GM12878 (cell line): Measurements from ENCODE around the gene IFI27L2. TPM values are rescaled to one million over a fixed set of nuclear protein-coding genes. Genes with fewer than 3 reads are reported as not detected.

Experiments used
- ATAC-seq: fragments of 200-7000 bp; cut with Tn5 transposase; 3 replicates; pipeline ENCODE4 v1.9.1; 2020; ENCODE audit warnings: mild to moderate bottlenecking, moderate library complexity
- BruUV-seq: library from RNA; stranded (reverse); fragments of 400-500 nt; replicated peaks from 2 replicates; lab custom pipeline; 2021; lab: Mats Ljungman, UMichigan
- CTCF ChIA-PET: fragments of 300-600 bp; sonication (Branson Sonifier 250); formaldehyde crosslinking; extraction: SDS; loops from one replicate; lab custom pipeline; 2021; ENCODE audit warnings: inconsistent platforms; lab: Yijun Ruan, JAX
- POLR2A ChIA-PET: fragments of 350-600 bp; formaldehyde crosslinking; extraction: SDS; loops from one replicate; lab custom pipeline; 2021; ENCODE audit warnings: inconsistent platforms; lab: Charles Lee
- RAD21 ChIA-PET: fragments of 300-600 bp; sonication (Branson Sonifier 250); formaldehyde crosslinking; loops from one replicate; lab custom pipeline; 2023; ENCODE audit warnings: antibody characterized with exemption; ENCODE audit not compliant: unreplicated experiment; lab: Charles Lee
- SMC1A ChIA-PET: fragments of 300-600 bp; sonication (Branson Sonifier 250); formaldehyde crosslinking; loops from one replicate; lab custom pipeline; 2023; ENCODE audit not compliant: unreplicated experiment, uncharacterized antibody; lab: Charles Lee
- DNase-seq: peaks from one replicate; pipeline ENCODE4 v3.0.0-alpha.2; 2011; ENCODE audit warnings: low read depth, low spot score
- FAIRE-seq: peaks from 3 replicates; lab custom pipeline; 2011; peaks lifted over from hg19 to GRCh38; lab: Jason Lieb, UNC
- H2AFZ ChIP-seq: 2 replicates; pipeline ENCODE4 v1.6.0; 2011; ENCODE audit warnings: low read depth, low read length, control low read depth; ENCODE audit not compliant: control insufficient read depth
- H3K27ac ChIP-seq: 2 replicates; pipeline ENCODE4 v1.5.1; 2011; ENCODE audit warnings: control low read depth; ENCODE audit not compliant: control insufficient read depth, insufficient read depth
- H3K27me3 ChIP-seq, 2 experiments: replicated peaks in 1 of 2; 2 replicates each; pipeline versions ENCODE4 v1.6.0 to v1.6.1; 2011; ENCODE audit warnings: low read length in 1 of 2; ENCODE audit not compliant: control insufficient read depth in 2 of 2, insufficient read depth in 2 of 2
- H3K36me3 ChIP-seq, 2 experiments: 2 replicates each; pipeline ENCODE4 v1.5.1; 2011; ENCODE audit warnings: low read length in 1 of 2; ENCODE audit not compliant: control insufficient read depth in 2 of 2, insufficient read depth in 2 of 2
- H3K4me1 ChIP-seq: 2 replicates; pipeline ENCODE4 v1.6.1; 2011; ENCODE audit warnings: mild to moderate bottlenecking, low read length, moderate library complexity, mixed read lengths; ENCODE audit not compliant: control insufficient read depth, insufficient read depth
- H3K4me2 ChIP-seq: 2 replicates; pipeline ENCODE4 v1.6.0; 2011; ENCODE audit warnings: control low read depth; ENCODE audit not compliant: control insufficient read depth, insufficient read depth
- H3K4me3 ChIP-seq: fragments of 200-600 bp; sonication (generic); 2 replicates; pipeline ENCODE4 v1.5.1; 2016
- H3K79me2 ChIP-seq: 2 replicates; pipeline ENCODE4 v1.6.0; 2011; ENCODE audit warnings: low read length; ENCODE audit not compliant: control insufficient read depth, insufficient read depth
- H3K9ac ChIP-seq: 2 replicates; pipeline ENCODE4 v1.8.0; 2011; ENCODE audit warnings: low read length, control low read depth, mixed read lengths; ENCODE audit not compliant: control insufficient read depth, insufficient read depth
- H3K9me3 ChIP-seq: replicated peaks from 3 replicates; pipeline ENCODE4 v1.5.1; 2011; ENCODE audit warnings: mild to moderate bottlenecking, low read length; ENCODE audit not compliant: control insufficient read depth, insufficient read depth
- H4K20me1 ChIP-seq: 2 replicates; pipeline ENCODE4 v1.6.0; 2011; ENCODE audit not compliant: control insufficient read depth, insufficient read depth
- ATF3 ChIP-seq: IDR thresholded peaks from 2 replicates; pipeline ENCODE4 v1.6.1; 2011; ENCODE audit warnings: low read depth, mild to moderate bottlenecking, low read length, moderate library complexity, borderline replicate concordance; ENCODE audit errors: extremely low read depth
- CHD2 ChIP-seq: IDR thresholded peaks from 2 replicates; pipeline ENCODE4 v1.6.1; 2011; ENCODE audit warnings: low read depth, low read length, improper control_type of control experiment, borderline replicate concordance
- CREB1 ChIP-seq: IDR thresholded peaks from 2 replicates; pipeline ENCODE4 v1.6.1; 2012; ENCODE audit warnings: low read depth, mild to moderate bottlenecking, inconsistent platforms
- E2F8 ChIP-seq: fragments of 450-650 bp; IDR thresholded peaks from 2 replicates; pipeline ENCODE4 v1.6.1; 2018; ENCODE audit warnings: mild to moderate bottlenecking, low read depth, moderate library complexity; ENCODE audit not compliant: partially characterized antibody
- IKZF1 ChIP-seq: fragments of 450-650 bp; conservative IDR thresholded peaks from 2 replicates; pipeline ENCODE4 v1.6.1; 2017; ENCODE audit warnings: antibody characterized with exemption, mild to moderate bottlenecking
- MEF2A ChIP-seq: IDR thresholded peaks from 2 replicates; pipeline ENCODE4 v1.6.1; 2011; ENCODE audit warnings: low read depth, mild to moderate bottlenecking, low read length, moderate library complexity; ENCODE audit not compliant: insufficient read depth
- NFYB ChIP-seq: IDR thresholded peaks from 2 replicates; pipeline ENCODE4 v1.6.1; 2011; ENCODE audit warnings: low read depth, mild to moderate bottlenecking, low read length, improper control_type of control experiment, moderate library complexity; ENCODE audit not compliant: insufficient read depth
- RAD21 ChIP-seq: IDR thresholded peaks from 2 replicates; pipeline ENCODE4 v1.6.1; 2011; ENCODE audit warnings: mild to moderate bottlenecking, low read depth, low read length, moderate library complexity; ENCODE audit not compliant: insufficient read depth
- RELB ChIP-seq: fragments of 450-650 bp; IDR thresholded peaks from 2 replicates; pipeline ENCODE4 v1.6.1; 2017; ENCODE audit warnings: low read depth, mild to moderate bottlenecking, moderate library complexity
- SMAD5 ChIP-seq: IDR thresholded peaks from 2 replicates; pipeline ENCODE4 v1.6.1; 2016; ENCODE audit warnings: antibody characterized with exemption, low read depth
- SREBF2 ChIP-seq: IDR thresholded peaks from 2 replicates; pipeline ENCODE4 v1.6.1; 2012; ENCODE audit warnings: mild to moderate bottlenecking, low read length
- STAT1 ChIP-seq: fragments of 450-650 bp; conservative IDR thresholded peaks from 2 replicates; pipeline ENCODE4 v1.6.1; 2014; ENCODE audit warnings: antibody characterized with exemption, mild to moderate bottlenecking
- YBX1 ChIP-seq: fragments of 450-650 bp; IDR thresholded peaks from 2 replicates; pipeline ENCODE4 v1.6.1; 2016; ENCODE audit warnings: antibody characterized with exemption
- ZNF274 ChIP-seq: IDR thresholded peaks from one replicate; pipeline ENCODE4 v1.8.0; 2011; ENCODE audit not compliant: insufficient read length, insufficient read depth
- WGBS: methylation state at CpG from one replicate; pipeline ENCODE4 v1.1.6; 2016; ENCODE audit warnings: low lambda C conversion rate; ENCODE audit not compliant: insufficient replicate concordance, insufficient coverage; ENCODE audit errors: missing lambda C conversion rate; 5-methylcytosine and 5-hydroxymethylcytosine counted together
- in situ Hi-C: fragments of 300-500 bp; cut with MboI; formaldehyde crosslinking; loops from 9 replicates; pipeline ENCODE4 v1.14.3; 2018; ENCODE audit warnings: mixed read lengths
- intact Hi-C: fragments of 100-400 bp; cut with micrococcal nuclease; formaldehyde crosslinking; loops from one replicate; pipeline ENCODE4 v1.14.2; 2022; ENCODE audit not compliant: unreplicated experiment
- polyA plus RNA-seq, 11 experiments: library from polyadenylated mRNA; depleted of rRNA in 4 of 11; unstranded in 6 of 11; stranded (reverse) in 5 of 11; fragments of >200 nt; fragmentation: Nextera tagmentation in 4 of 11; fragmentation: Illumina TruSeq in 1 of 11; extraction: Ambion mirVana in 4 of 11; extraction: Trizol in 1 of 11; gene quantifications; 1 replicate in 1 of 11; 2 replicates in 10 of 11; pipeline versions ENCODE4 v1.2.1 to v1.2.3, GENCODE V29; 2011 to 2016; ENCODE audit warnings: inconsistent platforms in 2 of 11, missing spikeins in 2 of 11, low read depth in 1 of 11
- total RNA-seq, 4 experiments: library from RNA; depleted of rRNA in 3 of 4; stranded (reverse); fragments of >200 nt in 3 of 4; fragmentation: Illumina TruSeq in 1 of 4; extraction: Trizol in 1 of 4; gene quantifications; 2 replicates each; pipeline versions ENCODE4 v1.2.1 to v1.2.3, GENCODE V29; 2013 to 2021

The IFI27L2 gene
- total and polyA plus RNA-seq, 10 of the 15 experiments (the other 5 are each of a cell fraction or from before 2014, with no cell fraction given), result 26.6 to 134 (median 60.3) TPM

- intact Hi-C loops (no loop called here), in situ Hi-C loops (no loop called here)
- no peak for TF ChIP-seq RAD21
- no peak for TF ChIP-seq CHD2
- TF ChIP-seq IKZF1, result no peak
- no peak for TF ChIP-seq YBX1
- no peak for TF ChIP-seq STAT1
- TF ChIP-seq CREB1, result no peak
- TF ChIP-seq ZNF274, result no peak
- no peak for TF ChIP-seq RELB
- TF ChIP-seq MEF2A, result no peak
- TF ChIP-seq ATF3, result no peak
- no peak for TF ChIP-seq SMAD5
- TF ChIP-seq NFYB, result no peak
- no peak for TF ChIP-seq E2F8
- TF ChIP-seq SREBF2, result no peak
- Histone ChIP-seq H3K27me3 (no peaks in the 10 kb centered on the region), H3K9ac (no peak overlapping the region), H3K4me2 (no peak overlapping the region), H3K79me2 (no peaks in the 10 kb centered on the region), H3K27ac (no peak overlapping the region), H3K4me3 (no peak overlapping the region), H3K4me1 (peaks cover 5% of the 10 kb centered on the region; the same call in 1 of the 2 replicates), H4K20me1 (no peaks in the 10 kb centered on the region), H3K36me3 (no peaks in the 10 kb centered on the region; a peak in 1 of 4 replicates), H3K9me3 (no peaks in the 10 kb centered on the region; the same call in 2 of the 3 replicates), H2AFZ (no peak overlapping the region)
- peak; percentile 50 for ATAC-seq
- WGBS, result 87% methylated on average over 1 of the region's 1 CpG
- ChIA-PET RAD21 (no interaction called here), CTCF (interaction anchor here (2.0 to 3.3 kb wide), 2 partner anchors 13 to 15 kb away, joined by 7 to 13 read pairs; no protein-coding TSS in a partner anchor), SMC1A (no interaction called here), POLR2A (no interaction called here)
- FAIRE-seq, result no peak
- no peak for DNase-seq
- no TSS peak for BruUV-seq
These were observed 5.5 kb downstream of the IFI27L2 start for GRCh38 chr14:94123868-94124267.
